HG03196 (cell line): ENCODE measurements around the gene SCPEP1.

Source experiments
- ATAC-seq: cut with Tn5 transposase; IDR thresholded peaks from one replicate; pipeline ENCODE4 v1.9.1; 2021; ENCODE audit not compliant: unreplicated experiment

SCPEP1 gene

GRCh38 chr17:57037411-57037810 is 59.5 kb downstream of the SCPEP1 start:
- ATAC-seq, result no peak

DNA sequence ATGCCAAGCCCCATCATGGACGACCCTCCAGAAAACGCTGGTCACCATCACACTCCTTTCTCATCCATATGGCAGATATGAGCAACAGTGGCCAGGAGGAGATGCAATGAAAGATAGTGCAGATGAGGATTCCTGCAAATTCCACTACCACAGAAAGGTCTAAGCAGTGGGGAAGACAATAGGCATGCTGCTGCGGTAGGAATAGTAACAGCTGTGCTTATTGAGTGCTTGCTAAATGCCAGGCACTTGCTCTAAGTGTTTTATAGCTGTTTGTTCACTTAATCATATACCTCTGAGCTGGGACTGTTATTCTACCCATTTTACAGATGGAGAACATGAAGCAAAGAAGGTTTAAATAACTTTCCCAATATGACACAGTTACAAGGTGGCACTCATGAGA is 60.6 kb downstream of the SCPEP1 start:
- no peak for ATAC-seq

GRCh38 chr17:57040571-57040970 is 62.6 kb downstream of the SCPEP1 start:
- no peak for ATAC-seq

DNA sequence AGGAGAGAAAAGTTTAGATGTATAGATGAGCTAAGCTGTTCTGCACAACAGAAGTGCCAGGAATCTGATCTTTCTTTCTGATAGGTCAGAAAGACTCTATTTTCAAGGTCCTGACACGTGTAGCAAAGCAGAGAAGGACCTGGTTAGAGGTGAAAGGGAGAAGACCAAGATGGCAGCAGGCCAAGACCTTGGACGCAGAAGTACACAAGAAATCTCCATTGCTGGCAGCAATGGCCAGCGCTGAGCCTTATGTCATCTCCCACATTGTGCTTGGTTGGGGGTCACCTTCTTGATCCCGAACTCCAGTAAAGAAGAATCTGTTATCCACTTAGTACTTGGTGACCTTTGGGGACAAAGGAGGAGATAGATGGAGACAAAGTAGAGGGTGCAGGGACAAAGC is 65.3 kb downstream of the SCPEP1 start:
- ATAC-seq, result no peak

- no peak for ATAC-seq
These were observed 67.3 kb downstream of the SCPEP1 start for GRCh38 chr17:57044976-57045867.

GRCh38 chr17:57045868-57046704 is 68.2 kb downstream of the SCPEP1 start:
- ATAC-seq, result peak; percentile 60

GRCh38 chr17:57046749-57047148 is 68.8 kb downstream of the SCPEP1 start:
- ATAC-seq, result no peak

DNA sequence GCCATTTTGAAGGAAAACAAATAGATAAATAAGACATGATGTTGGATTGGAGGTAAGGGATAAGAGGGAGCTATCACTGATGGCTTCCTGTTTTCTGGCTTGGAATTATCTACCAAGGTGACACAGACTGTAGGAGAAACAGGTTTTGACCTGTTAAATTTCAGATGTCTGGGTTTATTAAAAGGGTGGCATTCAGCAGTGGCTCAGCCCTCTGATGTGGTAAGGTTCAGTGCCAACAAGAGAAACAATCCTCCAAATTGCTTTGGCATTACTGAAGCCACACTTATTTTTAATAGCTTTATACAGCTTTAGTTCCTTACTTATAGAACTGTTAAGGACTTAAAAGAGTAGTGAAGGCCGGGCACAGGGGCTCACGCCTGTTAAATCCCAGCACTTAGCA is 70.2 kb downstream of the SCPEP1 start:
- no peak for ATAC-seq

DNA sequence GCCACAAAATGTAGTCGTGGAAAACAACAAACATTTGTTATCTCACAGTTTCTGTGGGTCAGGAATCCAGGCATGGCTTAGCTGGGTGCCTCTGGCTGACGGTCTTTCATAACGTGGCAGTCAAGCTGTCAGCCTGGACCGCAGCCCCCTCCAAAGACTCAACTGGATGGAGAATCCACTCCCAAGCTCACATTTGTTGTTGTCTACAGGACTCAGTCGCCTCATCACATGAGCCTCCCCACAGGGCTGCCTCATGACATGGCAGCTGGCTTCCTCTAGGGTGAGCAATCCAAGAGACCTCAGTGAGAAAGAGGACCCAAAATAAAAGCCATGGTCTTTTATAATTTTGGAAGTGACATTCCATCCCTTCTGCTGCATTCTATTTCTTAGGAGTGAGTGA is 72.4 kb downstream of the SCPEP1 start:
- no peak for ATAC-seq

DNA sequence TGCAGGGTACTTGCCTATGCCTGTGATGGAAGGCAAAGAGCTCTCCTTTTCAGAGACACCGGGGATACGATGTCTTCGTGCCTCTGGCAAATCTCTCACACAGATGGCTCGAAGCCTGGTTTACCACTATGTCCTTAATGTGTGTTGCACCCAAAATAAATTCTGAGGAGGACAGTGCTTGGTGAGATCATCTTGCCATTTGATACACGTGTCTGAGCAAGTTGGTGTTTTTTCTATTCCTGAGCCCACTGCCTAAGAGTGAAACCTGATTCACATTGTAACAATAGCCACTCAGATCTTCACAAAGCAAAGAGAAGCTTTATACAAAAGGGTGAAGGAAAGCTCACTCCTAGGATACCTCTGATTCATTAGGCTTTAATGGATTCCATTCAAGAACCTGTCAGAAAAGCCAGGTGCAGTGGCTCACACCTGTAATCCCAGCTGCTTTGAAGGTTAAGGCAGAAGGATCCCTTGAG is 74.0 kb downstream of the SCPEP1 start:
- ATAC-seq, result no peak
